GM12878 (cell line): ENCODE data around the gene PLSCR3. TPM values are rescaled to one million over a fixed set of nuclear protein-coding genes. Genes with fewer than 3 reads are reported as not detected.

Source experiments
- ATAC-seq: fragments of 200-7000 bp; cut with Tn5 transposase; 3 replicates; pipeline ENCODE4 v1.9.1; 2020; ENCODE audit warnings: mild to moderate bottlenecking, moderate library complexity
- BruUV-seq: library from RNA; stranded (reverse); fragments of 400-500 nt; replicated peaks from 2 replicates; lab custom pipeline; 2021; lab: Mats Ljungman, UMichigan
- CTCF ChIA-PET: fragments of 300-600 bp; sonication (Branson Sonifier 250); formaldehyde crosslinking; extraction: SDS; loops from one replicate; lab custom pipeline; 2021; ENCODE audit warnings: inconsistent platforms; lab: Yijun Ruan, JAX
- POLR2A ChIA-PET: fragments of 350-600 bp; formaldehyde crosslinking; extraction: SDS; loops from one replicate; lab custom pipeline; 2021; ENCODE audit warnings: inconsistent platforms; lab: Charles Lee
- RAD21 ChIA-PET: fragments of 300-600 bp; sonication (Branson Sonifier 250); formaldehyde crosslinking; loops from one replicate; lab custom pipeline; 2023; ENCODE audit warnings: antibody characterized with exemption; ENCODE audit not compliant: unreplicated experiment; lab: Charles Lee
- SMC1A ChIA-PET: fragments of 300-600 bp; sonication (Branson Sonifier 250); formaldehyde crosslinking; loops from one replicate; lab custom pipeline; 2023; ENCODE audit not compliant: unreplicated experiment, uncharacterized antibody; lab: Charles Lee
- DNase-seq: peaks from one replicate; pipeline ENCODE4 v3.0.0-alpha.2; 2011; ENCODE audit warnings: low read depth, low spot score
- FAIRE-seq: peaks from 3 replicates; lab custom pipeline; 2011; peaks lifted over from hg19 to GRCh38; lab: Jason Lieb, UNC
- H2AFZ ChIP-seq: 2 replicates; pipeline ENCODE4 v1.6.0; 2011; ENCODE audit warnings: low read depth, low read length, control low read depth; ENCODE audit not compliant: control insufficient read depth
- H3K27ac ChIP-seq: 2 replicates; pipeline ENCODE4 v1.5.1; 2011; ENCODE audit warnings: control low read depth; ENCODE audit not compliant: control insufficient read depth, insufficient read depth
- H3K27me3 ChIP-seq, 2 experiments: replicated peaks in 1 of 2; 2 replicates each; pipeline versions ENCODE4 v1.6.0 to v1.6.1; 2011; ENCODE audit warnings: low read length in 1 of 2; ENCODE audit not compliant: control insufficient read depth in 2 of 2, insufficient read depth in 2 of 2
- H3K36me3 ChIP-seq, 2 experiments: 2 replicates each; pipeline ENCODE4 v1.5.1; 2011; ENCODE audit warnings: low read length in 1 of 2; ENCODE audit not compliant: control insufficient read depth in 2 of 2, insufficient read depth in 2 of 2
- H3K4me1 ChIP-seq: 2 replicates; pipeline ENCODE4 v1.6.1; 2011; ENCODE audit warnings: mild to moderate bottlenecking, low read length, moderate library complexity, mixed read lengths; ENCODE audit not compliant: control insufficient read depth, insufficient read depth
- H3K4me2 ChIP-seq: 2 replicates; pipeline ENCODE4 v1.6.0; 2011; ENCODE audit warnings: control low read depth; ENCODE audit not compliant: control insufficient read depth, insufficient read depth
- H3K4me3 ChIP-seq: fragments of 200-600 bp; sonication (generic); 2 replicates; pipeline ENCODE4 v1.5.1; 2016
- H3K79me2 ChIP-seq: 2 replicates; pipeline ENCODE4 v1.6.0; 2011; ENCODE audit warnings: low read length; ENCODE audit not compliant: control insufficient read depth, insufficient read depth
- H3K9ac ChIP-seq: 2 replicates; pipeline ENCODE4 v1.8.0; 2011; ENCODE audit warnings: low read length, control low read depth, mixed read lengths; ENCODE audit not compliant: control insufficient read depth, insufficient read depth
- H3K9me3 ChIP-seq: replicated peaks from 3 replicates; pipeline ENCODE4 v1.5.1; 2011; ENCODE audit warnings: mild to moderate bottlenecking, low read length; ENCODE audit not compliant: control insufficient read depth, insufficient read depth
- H4K20me1 ChIP-seq: 2 replicates; pipeline ENCODE4 v1.6.0; 2011; ENCODE audit not compliant: control insufficient read depth, insufficient read depth
- BRCA1 ChIP-seq: IDR thresholded peaks from 2 replicates; pipeline ENCODE4 v1.6.1; 2011; ENCODE audit warnings: low read depth, low read length, improper control_type of control experiment
- CBFB ChIP-seq: IDR thresholded peaks from 2 replicates; pipeline ENCODE4 v1.6.1; 2016; ENCODE audit warnings: antibody characterized with exemption, low read depth
- IRF5 ChIP-seq: fragments of 450-650 bp; IDR thresholded peaks from 2 replicates; pipeline ENCODE4 v1.6.1; 2017; ENCODE audit warnings: borderline replicate concordance
- JUND ChIP-seq: IDR thresholded peaks from 2 replicates; pipeline ENCODE4 v1.6.1; 2012; ENCODE audit warnings: low read depth, mild to moderate bottlenecking, low read length, improper control_type of control experiment, moderate library complexity
- MTA2 ChIP-seq: fragments of 450-650 bp; IDR thresholded peaks from 2 replicates; pipeline ENCODE4 v1.6.1; 2016; ENCODE audit warnings: low read depth, mild to moderate bottlenecking, moderate library complexity
- MXI1 ChIP-seq: fragments of 150-350 bp; IDR thresholded peaks from 2 replicates; pipeline ENCODE4 v1.6.1; 2011; ENCODE audit warnings: low read depth, mild to moderate bottlenecking, inconsistent platforms, low read length, improper control_type of control experiment
- NR2C2 ChIP-seq: IDR thresholded peaks from 2 replicates; pipeline ENCODE4 v1.6.1; 2011; ENCODE audit warnings: borderline replicate concordance, low read depth; ENCODE audit not compliant: control insufficient read depth, insufficient read length
- PBX3 ChIP-seq: IDR thresholded peaks from 2 replicates; pipeline ENCODE4 v1.6.1; 2011; ENCODE audit warnings: mild to moderate bottlenecking, low read depth, low read length, moderate library complexity; ENCODE audit not compliant: insufficient replicate concordance
- PRDM15 ChIP-seq: fragments of 450-650 bp; formaldehyde crosslinking; IDR thresholded peaks from 2 replicates; pipeline ENCODE4 v1.4.0; 2020; ENCODE audit warnings: mild to moderate bottlenecking, moderate library complexity
- RUNX3 ChIP-seq: IDR thresholded peaks from 2 replicates; pipeline ENCODE4 v1.6.1; 2012; ENCODE audit warnings: low read length, inconsistent platforms
- SMAD1 ChIP-seq: fragments of 450-650 bp; IDR thresholded peaks from 2 replicates; pipeline ENCODE4 v1.6.1; 2018; ENCODE audit warnings: mild to moderate bottlenecking, low read depth; ENCODE audit not compliant: partially characterized antibody
- TAF1 ChIP-seq: IDR thresholded peaks from 2 replicates; pipeline ENCODE4 v1.6.1; 2011; ENCODE audit warnings: mild to moderate bottlenecking, low read depth, low read length, borderline replicate concordance
- ZNF24 ChIP-seq: fragments of 450-650 bp; IDR thresholded peaks from 2 replicates; pipeline ENCODE4 v1.6.1; 2017; ENCODE audit warnings: antibody characterized with exemption, mild to moderate bottlenecking
- ZNF592 ChIP-seq: fragments of 450-650 bp; IDR thresholded peaks from 2 replicates; pipeline ENCODE4 v1.6.1; 2017; ENCODE audit warnings: mild to moderate bottlenecking, moderate library complexity
- WGBS: methylation state at CpG from one replicate; pipeline ENCODE4 v1.1.6; 2016; ENCODE audit warnings: low lambda C conversion rate; ENCODE audit not compliant: insufficient replicate concordance, insufficient coverage; ENCODE audit errors: missing lambda C conversion rate; 5-methylcytosine and 5-hydroxymethylcytosine counted together
- in situ Hi-C: fragments of 300-500 bp; cut with MboI; formaldehyde crosslinking; loops from 9 replicates; pipeline ENCODE4 v1.14.3; 2018; ENCODE audit warnings: mixed read lengths
- intact Hi-C: fragments of 100-400 bp; cut with micrococcal nuclease; formaldehyde crosslinking; loops from one replicate; pipeline ENCODE4 v1.14.2; 2022; ENCODE audit not compliant: unreplicated experiment
- polyA plus RNA-seq, 11 experiments: library from polyadenylated mRNA; depleted of rRNA in 4 of 11; unstranded in 6 of 11; stranded (reverse) in 5 of 11; fragments of >200 nt; fragmentation: Nextera tagmentation in 4 of 11; fragmentation: Illumina TruSeq in 1 of 11; extraction: Ambion mirVana in 4 of 11; extraction: Trizol in 1 of 11; gene quantifications; 1 replicate in 1 of 11; 2 replicates in 10 of 11; pipeline versions ENCODE4 v1.2.1 to v1.2.3, GENCODE V29; 2011 to 2016; ENCODE audit warnings: inconsistent platforms in 2 of 11, missing spikeins in 2 of 11, low read depth in 1 of 11
- total RNA-seq, 4 experiments: library from RNA; depleted of rRNA in 3 of 4; stranded (reverse); fragments of >200 nt in 3 of 4; fragmentation: Illumina TruSeq in 1 of 4; extraction: Trizol in 1 of 4; gene quantifications; 2 replicates each; pipeline versions ENCODE4 v1.2.1 to v1.2.3, GENCODE V29; 2013 to 2021

PLSCR3 gene
- total and polyA plus RNA-seq, 10 of the 15 experiments (the other 5 are each of a cell fraction or from before 2014, with no cell fraction given): 9.9 to 51.4 (median 43.4) TPM

- BruUV-seq: no TSS peak
- ChIA-PET SMC1A (interaction anchor here (1.4 kb wide), 1 partner anchor 37 kb away, joined by 5 read pairs; the partner anchor contains the start of gene TMEM102), POLR2A (interaction anchor here (0.7 kb wide), 1 partner anchor 355 kb away, joined by 4 read pairs; the partner anchor contains the start of gene SLC16A11), RAD21 (no interaction called here), CTCF (interaction anchor here (1.3 to 1.6 kb wide), 2 partner anchors 42 to 162 kb away, joined by 4 to 5 read pairs; no protein-coding TSS in a partner anchor)
- in situ Hi-C loops: no loop called here
- Histone ChIP-seq H3K9ac (no peak overlapping the region), H3K79me2 (peaks cover 1% of the 10 kb centered on the region), H3K36me3 (no peaks in the 10 kb centered on the region), H3K9me3 (no peaks in the 10 kb centered on the region), H2AFZ (no peak overlapping the region), H3K27ac (no peak overlapping the region), H3K27me3 (no peaks in the 10 kb centered on the region), H3K4me2 (no peak overlapping the region), H3K4me1 (peaks cover 3% of the 10 kb centered on the region; the same call in 1 of the 2 replicates), H3K4me3 (no peak overlapping the region), H4K20me1 (no peaks in the 10 kb centered on the region)
- DNase-seq (no peak), ATAC-seq (no peak), FAIRE-seq (no peak)
- WGBS: 100% methylated on average over 2 of the region's 2 CpGs
- intact Hi-C loops: no loop called here
- TF ChIP-seq PBX3 (no peak), PRDM15 (CRISPR knock-in tag) (no peak), ZNF24 (no peak), ZNF592 (no peak), MTA2 (no peak), NR2C2 (no peak), SMAD1 (no peak), CBFB (no peak), BRCA1 (no peak), IRF5 (no peak), TAF1 (no peak), RUNX3 (no peak), MXI1 (no peak), JUND (no peak)
These were observed 4.3 kb upstream of the PLSCR3 start for GRCh38 chr17:7398612-7399011.
